Mesodermal cell (in vitro differentiated cells): ENCODE data around the gene PPHLN1.

Experiments used
- H3K27ac ChIP-seq: 2 replicates; pipeline ENCODE4 v1.7.0; 2013; ENCODE audit warnings: mild to moderate bottlenecking, low read depth, low read length, moderate library complexity; ENCODE audit not compliant: severe bottlenecking
- H3K36me3 ChIP-seq: 2 replicates; pipeline ENCODE4 v1.7.1; 2013; ENCODE audit warnings: mild to moderate bottlenecking, low read length, moderate library complexity; ENCODE audit not compliant: control insufficient read depth, insufficient read depth
- H3K4me1 ChIP-seq: one replicate; pipeline ENCODE4 v1.7.1; 2013; ENCODE audit warnings: mild to moderate bottlenecking, low read length; ENCODE audit not compliant: insufficient read depth, control insufficient read depth, poor library complexity, severe bottlenecking
- H3K4me3 ChIP-seq: 2 replicates; pipeline ENCODE4 v1.7.0; 2013; ENCODE audit warnings: low read length, control low read depth, mild to moderate bottlenecking; ENCODE audit not compliant: insufficient read depth, poor library complexity, severe bottlenecking; ENCODE audit errors: extremely low read depth
- H3K9me3 ChIP-seq: 2 replicates; pipeline ENCODE4 v1.7.1; 2013; ENCODE audit warnings: mild to moderate bottlenecking, low read length, moderate library complexity; ENCODE audit not compliant: control insufficient read depth
- WGBS, 2 experiments: methylation state at CpG; one replicate each; pipeline ENCODE4 v1.1.5; 2013; ENCODE audit warnings: missing lambda C conversion rate in 2 of 2; ENCODE audit not compliant: insufficient coverage in 2 of 2; 5-methylcytosine and 5-hydroxymethylcytosine counted together

The PPHLN1 gene

GRCh38 chr12:42463671-42464070, 137.7 kb downstream of the PPHLN1 start:
- Histone ChIP-seq H3K36me3 (peaks cover 84% of the 10 kb centered on the region), H3K9me3 (no peaks in the 10 kb centered on the region), H3K4me3 (no peak overlapping the region), H3K4me1 (no peaks in the 10 kb centered on the region), H3K27ac (no peak overlapping the region)
- 100% methylated on average over 1 to 3 of the region's 4 CpGs for WGBS, 2 experiments

GRCh38 chr12:42468341-42468821, 142.4 kb downstream of the PPHLN1 start:
- Histone ChIP-seq H3K4me1 (no peaks in the 10 kb centered on the region), H3K9me3 (no peaks in the 10 kb centered on the region), H3K4me3 (no peak overlapping the region), H3K36me3 (peaks cover 78% of the 10 kb centered on the region), H3K27ac (no peak overlapping the region)
- WGBS, 2 experiments: 82 to 100% methylated on average over 2 to 4 of the region's 9 CpGs

- 100% methylated on average over 2 to 3 of the region's 3 CpGs for WGBS, 2 experiments
- Histone ChIP-seq H3K4me1 (no peaks in the 10 kb centered on the region), H3K36me3 (peaks cover 73% of the 10 kb centered on the region), H3K4me3 (no peak overlapping the region), H3K9me3 (no peaks in the 10 kb centered on the region), H3K27ac (no peak overlapping the region)
Measured at GRCh38 chr12:42468921-42469320, 143.0 kb downstream of the PPHLN1 start.

- no peak overlapping the region for H3K27ac ChIP-seq
- H3K4me3 ChIP-seq: no peak overlapping the region
- no peaks in the 10 kb centered on the region for H3K4me1 ChIP-seq
- peaks cover 67% of the 10 kb centered on the region for H3K36me3 ChIP-seq
- H3K9me3 ChIP-seq: no peaks in the 10 kb centered on the region
- WGBS, 2 experiments: 92 to 93% methylated on average over 3 to 4 of the region's 7 CpGs
Measured at GRCh38 chr12:42469355-42470175, 143.6 kb downstream of the PPHLN1 start.

- Histone ChIP-seq H3K36me3 (peaks cover 42% of the 10 kb centered on the region), H3K4me1 (peaks cover 8% of the 10 kb centered on the region), H3K9me3 (no peaks in the 10 kb centered on the region), H3K27ac (no peak overlapping the region), H3K4me3 (no peak overlapping the region)
- 90 to 94% methylated on average over 2 to 3 of the region's 3 CpGs for WGBS, 2 experiments
Measured at GRCh38 chr12:42472376-42472775, 146.4 kb downstream of the PPHLN1 start.

- Histone ChIP-seq H3K4me1 (peaks cover 8% of the 10 kb centered on the region), H3K27ac (no peak overlapping the region), H3K4me3 (no peak overlapping the region), H3K9me3 (no peaks in the 10 kb centered on the region), H3K36me3 (peaks cover 39% of the 10 kb centered on the region)
- WGBS, 2 experiments: 100% methylated on average over 1 of the region's 1 CpG; no CpG with 5 or more reads in 1 of the 2 experiments
Measured at GRCh38 chr12:42473130-42473529, 147.2 kb downstream of the PPHLN1 start.

- whole genome bisulfite sequencing, 2 experiments: no CpG with 5 or more reads among the region's 1 CpG
Measured at GRCh38 chr12:42473561-42473960, 147.6 kb downstream of the PPHLN1 start.

GRCh38 chr12:42474391-42474790, 148.4 kb downstream of the PPHLN1 start:
- Histone ChIP-seq H3K9me3 (no peaks in the 10 kb centered on the region), H3K36me3 (peaks cover 28% of the 10 kb centered on the region), H3K4me3 (no peak overlapping the region), H3K27ac (no peak overlapping the region), H3K4me1 (peaks cover 8% of the 10 kb centered on the region)
- no CpG with 5 or more reads among the region's 2 CpGs for WGBS, 2 experiments

More at GRCh38 chr12:42473561-42473960, 147.6 kb downstream of the PPHLN1 start:
- Histone ChIP-seq H3K27ac (no peak overlapping the region), H3K36me3 (peaks cover 35% of the 10 kb centered on the region), H3K4me3 (no peak overlapping the region), H3K4me1 (peaks cover 8% of the 10 kb centered on the region), H3K9me3 (no peaks in the 10 kb centered on the region)

- Histone ChIP-seq H3K27ac (no peak overlapping the region), H3K4me3 (no peak overlapping the region), H3K9me3 (no peaks in the 10 kb centered on the region), H3K4me1 (peaks cover 8% of the 10 kb centered on the region), H3K36me3 (peaks cover 23% of the 10 kb centered on the region)
- 77 to 83% methylated on average over 2 of the region's 3 CpGs for WGBS, 2 experiments
Measured at GRCh38 chr12:42475106-42475505, 149.1 kb downstream of the PPHLN1 start.

GRCh38 chr12:42477941-42478340, 152.0 kb downstream of the PPHLN1 start:
- Histone ChIP-seq H3K4me3 (no peak overlapping the region), H3K9me3 (no peaks in the 10 kb centered on the region), H3K4me1 (peaks cover 8% of the 10 kb centered on the region), H3K36me3 (no peaks in the 10 kb centered on the region), H3K27ac (no peak overlapping the region)
- WGBS, 2 experiments: 100% methylated on average over 1 of the region's 1 CpG; no CpG with 5 or more reads in 1 of the 2 experiments

- Histone ChIP-seq H3K9me3 (no peaks in the 10 kb centered on the region), H3K36me3 (no peaks in the 10 kb centered on the region), H3K27ac (no peak overlapping the region), H3K4me1 (peaks cover 8% of the 10 kb centered on the region), H3K4me3 (no peak overlapping the region)
- 9 to 18% methylated on average over 1 of the region's 1 CpG for whole genome bisulfite sequencing, 2 experiments
Measured at GRCh38 chr12:42481368-42481767, 155.4 kb downstream of the PPHLN1 start.
